H9 (cell line): ENCODE results near the gene THRB. TPM values are rescaled to one million over a fixed set of nuclear protein-coding genes. Genes with fewer than 3 reads are reported as not detected.

Source experiments
- DNase-seq: peaks from one replicate; pipeline ENCODE4 v3.0.0-alpha.2; 2017
- H2AFZ ChIP-seq: one replicate; pipeline ENCODE4 v1.6.1; 2013; ENCODE audit warnings: mild to moderate bottlenecking, low read length, control low read depth, moderate library complexity
- H2AK5ac ChIP-seq: 2 replicates; pipeline ENCODE4 v1.6.1; 2013; ENCODE audit warnings: low read length, control low read depth, mixed read lengths; ENCODE audit not compliant: insufficient read length
- H2BK120ac ChIP-seq: one replicate; pipeline ENCODE4 v1.6.1; 2013; ENCODE audit warnings: low read depth, mild to moderate bottlenecking, low read length, control low read depth, inconsistent platforms; ENCODE audit not compliant: poor library complexity, severe bottlenecking
- H2BK12ac ChIP-seq: 2 replicates; pipeline ENCODE4 v1.6.1; 2013; ENCODE audit warnings: low read length, control low read depth, mixed read lengths, low read depth; ENCODE audit not compliant: insufficient read length
- H2BK15ac ChIP-seq: 2 replicates; pipeline ENCODE4 v1.6.1; 2013; ENCODE audit warnings: low read depth, low read length, control low read depth
- H2BK20ac ChIP-seq: one replicate; pipeline ENCODE4 v1.6.1; 2013; ENCODE audit warnings: low read depth, mild to moderate bottlenecking, low read length, control low read depth, inconsistent platforms; ENCODE audit not compliant: poor library complexity, severe bottlenecking
- H2BK5ac ChIP-seq: 2 replicates; pipeline ENCODE4 v1.6.1; 2013; ENCODE audit warnings: low read length, control low read depth, mixed read lengths; ENCODE audit not compliant: insufficient read length
- H3K14ac ChIP-seq: 2 replicates; pipeline ENCODE4 v1.6.1; 2013; ENCODE audit warnings: low read length, control low read depth; ENCODE audit not compliant: insufficient read depth
- H3K18ac ChIP-seq: 2 replicates; pipeline ENCODE4 v1.6.1; 2013; ENCODE audit warnings: low read depth, mild to moderate bottlenecking, mixed read lengths, low read length, control low read depth; ENCODE audit not compliant: insufficient read length
- H3K23ac ChIP-seq: 2 replicates; pipeline ENCODE4 v1.6.1; 2013; ENCODE audit warnings: low read length, control low read depth, mixed read lengths, low read depth; ENCODE audit not compliant: insufficient read length
- H3K23me2 ChIP-seq: 2 replicates; pipeline ENCODE4 v1.6.1; 2013; ENCODE audit warnings: low read depth, mild to moderate bottlenecking, mixed read lengths, low read length, control low read depth; ENCODE audit not compliant: insufficient read length, poor library complexity, severe bottlenecking
- H3K27ac ChIP-seq: 2 replicates; pipeline ENCODE4 v1.5.1; 2013; ENCODE audit warnings: low read length, control low read depth, mixed read lengths, low read depth; ENCODE audit not compliant: insufficient read length
- H3K27me3 ChIP-seq: 2 replicates; pipeline ENCODE4 v1.6.1; 2013; ENCODE audit warnings: low read length, control low read depth, inconsistent platforms; ENCODE audit not compliant: insufficient read depth
- H3K4ac ChIP-seq: 2 replicates; pipeline ENCODE4 v1.6.1; 2013; ENCODE audit warnings: low read depth, mild to moderate bottlenecking, control low read depth, inconsistent platforms, low read length, moderate library complexity
- H3K4me1 ChIP-seq: 2 replicates; pipeline ENCODE4 v1.6.1; 2013; ENCODE audit warnings: low read length, control low read depth, inconsistent platforms; ENCODE audit not compliant: insufficient read depth
- H3K4me2 ChIP-seq: 2 replicates; pipeline ENCODE4 v1.6.1; 2013; ENCODE audit warnings: low read length, control low read depth, mixed read lengths; ENCODE audit not compliant: insufficient read length, insufficient read depth
- H3K56ac ChIP-seq: 2 replicates; pipeline ENCODE4 v1.6.1; 2013; ENCODE audit warnings: low read depth, mild to moderate bottlenecking, mixed read lengths, low read length, control low read depth; ENCODE audit not compliant: insufficient read length
- H3K79me1 ChIP-seq: 2 replicates; pipeline ENCODE4 v1.6.1; 2013; ENCODE audit warnings: low read depth, mild to moderate bottlenecking, moderate library complexity, low read length, control low read depth, inconsistent platforms; ENCODE audit not compliant: insufficient read depth, poor library complexity, severe bottlenecking
- H3K79me2 ChIP-seq: 2 replicates; pipeline ENCODE4 v1.6.1; 2013; ENCODE audit warnings: low read length, control low read depth, inconsistent platforms; ENCODE audit not compliant: insufficient read depth
- H3K9ac ChIP-seq: 2 replicates; pipeline ENCODE4 v1.6.1; 2013; ENCODE audit warnings: low read length, control low read depth, mixed read lengths; ENCODE audit not compliant: insufficient read length; ENCODE audit errors: extremely low read depth
- H3K9me3 ChIP-seq: one replicate; pipeline ENCODE4 v1.6.1; 2013; ENCODE audit warnings: low read depth, low read length, inconsistent platforms; ENCODE audit not compliant: control insufficient read depth
- H3T11ph ChIP-seq: one replicate; pipeline ENCODE4 v1.6.1; 2013; ENCODE audit warnings: mild to moderate bottlenecking, low read length, control low read depth, inconsistent platforms
- H4K20me1 ChIP-seq: one replicate; pipeline ENCODE4 v1.6.1; 2013; ENCODE audit not compliant: control insufficient read depth, insufficient read length, insufficient read depth
- H4K5ac ChIP-seq: 2 replicates; pipeline ENCODE4 v1.6.1; 2013; ENCODE audit warnings: low read depth, mild to moderate bottlenecking, mixed read lengths, low read length, control low read depth; ENCODE audit not compliant: insufficient read length
- H4K8ac ChIP-seq: replicated peaks from 2 replicates; pipeline ENCODE4 v1.6.1; 2013; ENCODE audit warnings: low read length, control low read depth, mixed read lengths, low read depth; ENCODE audit not compliant: insufficient read length
- H4K91ac ChIP-seq: 2 replicates; pipeline ENCODE4 v1.6.1; 2013; ENCODE audit warnings: low read depth, mild to moderate bottlenecking, moderate library complexity, mixed read lengths, low read length, control low read depth; ENCODE audit not compliant: insufficient read length
- H3K27ac Mint-ChIP-seq, 3 experiments: 2 replicates in 2 of 3; 3 replicates in 1 of 3; pipeline ENCODE4 v1.8.0; 2020 to 2021; ENCODE audit warnings: mixed read lengths in 3 of 3, mild to moderate bottlenecking in 1 of 3, moderate library complexity in 1 of 3
- H3K27me3 Mint-ChIP-seq: 2 replicates; pipeline ENCODE4 v1.8.0; 2021; ENCODE audit warnings: low read depth, mild to moderate bottlenecking, moderate library complexity, mixed read lengths
- H3K36me3 Mint-ChIP-seq, 3 experiments: 2 replicates in 2 of 3; 3 replicates in 1 of 3; pipeline ENCODE4 v1.8.0; 2020 to 2021; ENCODE audit warnings: low read depth in 3 of 3, mixed read lengths in 3 of 3; ENCODE audit not compliant: insufficient read depth in 1 of 3
- H3K4me1 Mint-ChIP-seq, 2 experiments: 2 replicates each; pipeline ENCODE4 v1.8.0; 2020; ENCODE audit warnings: mixed read lengths in 2 of 2
- H3K4me3 Mint-ChIP-seq, 2 experiments: 2 replicates in 1 of 2; 3 replicates in 1 of 2; pipeline ENCODE4 v1.8.0; 2020 to 2021; ENCODE audit warnings: mild to moderate bottlenecking in 2 of 2, mixed read lengths in 2 of 2, moderate library complexity in 1 of 2
- H3K9me3 Mint-ChIP-seq, 2 experiments: 2 replicates in 1 of 2; 3 replicates in 1 of 2; pipeline ENCODE4 v1.8.0; 2020; ENCODE audit warnings: mild to moderate bottlenecking in 2 of 2, mixed read lengths in 2 of 2, moderate library complexity in 1 of 2
- WGBS: extraction: QIAGEN DNeasy Blood & Tissue Kit; methylation state at CpG from one replicate; pipeline ENCODE4 v1.1.7; 2013; ENCODE audit warnings: missing lambda C conversion rate, low lambda C conversion rate, mixed read lengths; ENCODE audit not compliant: insufficient read length; ENCODE audit errors: extremely low coverage; 5-methylcytosine and 5-hydroxymethylcytosine counted together
- total RNA-seq: library from RNA; stranded (reverse); gene quantifications from 2 replicates; pipeline ENCODE4 v1.2.1, GENCODE V29; 2021
- TF ChIP-seq, protein P1 (sequence below): fragments of 200-600 bp; sonication (generic); conservative IDR thresholded peaks from 3 replicates; pipeline ENCODE4 v1.8.0; 2021; ENCODE audit warnings: antibody characterized with exemption, mild to moderate bottlenecking

THRB gene
- total RNA-seq, 1 experiment from 2014 or later = 8.6 TPM

DNA sequence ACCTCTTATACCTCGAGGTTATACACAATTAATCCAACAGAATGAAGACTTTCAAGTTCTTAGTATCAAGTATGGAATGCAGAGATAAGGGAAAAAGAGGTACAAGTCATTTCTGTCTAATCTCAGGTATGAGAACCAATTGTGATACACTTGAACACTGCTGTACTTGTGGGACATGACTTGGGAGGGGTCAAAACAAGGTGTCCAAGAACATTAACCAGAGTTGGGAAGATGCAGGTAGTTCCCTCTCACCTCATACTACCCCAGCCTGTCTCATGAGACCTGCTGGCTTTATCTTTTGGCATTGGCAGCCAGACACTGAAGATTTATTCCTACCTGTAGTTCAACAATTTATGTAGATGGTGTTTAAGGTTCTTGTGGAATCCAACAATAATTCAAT, 339.9 kb downstream of the THRB start:
- no peaks in the 10 kb centered on the region for H3K9me3 Mint-ChIP-seq
- H3K4ac ChIP-seq = no peak overlapping the region
- H3K23me2 ChIP-seq = no peaks in the 10 kb centered on the region
- peaks cover 15 to 18% of the 10 kb centered on the region in 2 experiments for H3K4me1 Mint-ChIP-seq
- no peaks in the 10 kb centered on the region for H3K9me3 ChIP-seq
- no peak overlapping the region for H2BK12ac ChIP-seq
- H2AFZ ChIP-seq = no peak overlapping the region
- no peak overlapping the region for H4K91ac ChIP-seq
- no peak overlapping the region for H2BK20ac ChIP-seq
- no peak for DNase-seq
- H3K23ac ChIP-seq = no peak overlapping the region
- H3K4me2 ChIP-seq = no peak overlapping the region
- no peaks in the 10 kb centered on the region for H3K79me1 ChIP-seq
- TF ChIP-seq, protein P1, sequence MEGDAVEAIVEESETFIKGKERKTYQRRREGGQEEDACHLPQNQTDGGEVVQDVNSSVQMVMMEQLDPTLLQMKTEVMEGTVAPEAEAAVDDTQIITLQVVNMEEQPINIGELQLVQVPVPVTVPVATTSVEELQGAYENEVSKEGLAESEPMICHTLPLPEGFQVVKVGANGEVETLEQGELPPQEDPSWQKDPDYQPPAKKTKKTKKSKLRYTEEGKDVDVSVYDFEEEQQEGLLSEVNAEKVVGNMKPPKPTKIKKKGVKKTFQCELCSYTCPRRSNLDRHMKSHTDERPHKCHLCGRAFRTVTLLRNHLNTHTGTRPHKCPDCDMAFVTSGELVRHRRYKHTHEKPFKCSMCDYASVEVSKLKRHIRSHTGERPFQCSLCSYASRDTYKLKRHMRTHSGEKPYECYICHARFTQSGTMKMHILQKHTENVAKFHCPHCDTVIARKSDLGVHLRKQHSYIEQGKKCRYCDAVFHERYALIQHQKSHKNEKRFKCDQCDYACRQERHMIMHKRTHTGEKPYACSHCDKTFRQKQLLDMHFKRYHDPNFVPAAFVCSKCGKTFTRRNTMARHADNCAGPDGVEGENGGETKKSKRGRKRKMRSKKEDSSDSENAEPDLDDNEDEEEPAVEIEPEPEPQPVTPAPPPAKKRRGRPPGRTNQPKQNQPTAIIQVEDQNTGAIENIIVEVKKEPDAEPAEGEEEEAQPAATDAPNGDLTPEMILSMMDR = no peak
- H2BK120ac ChIP-seq = no peak overlapping the region
- H3K27ac ChIP-seq = no peak overlapping the region
- no peaks in the 10 kb centered on the region for H3K27me3 Mint-ChIP-seq
- H4K8ac ChIP-seq = no peak overlapping the region
- H3K4me3 Mint-ChIP-seq = no peak overlapping the region
- no peak overlapping the region for H3K14ac ChIP-seq
- no peaks in the 10 kb centered on the region for H3K36me3 Mint-ChIP-seq
- WGBS = no CpG with 5 or more reads among the region's 1 CpG
- no peak overlapping the region for H3K18ac ChIP-seq
- H2AK5ac ChIP-seq = no peak overlapping the region
- no peak overlapping the region for H2BK5ac ChIP-seq
- H3K79me2 ChIP-seq = no peaks in the 10 kb centered on the region
- no peak overlapping the region for H4K5ac ChIP-seq
- no peak overlapping the region for H3K56ac ChIP-seq
- no peak overlapping the region for H3K9ac ChIP-seq
- no peak overlapping the region for H3K27ac Mint-ChIP-seq
- no peaks in the 10 kb centered on the region for H3K27me3 ChIP-seq
- H3K4me1 ChIP-seq = no peaks in the 10 kb centered on the region
- no peak overlapping the region for H2BK15ac ChIP-seq
- H3T11ph ChIP-seq = no peak overlapping the region
- no peaks in the 10 kb centered on the region for H4K20me1 ChIP-seq
